ENCODE data around the gene DAAM1.

DAAM1 gene

DNA sequence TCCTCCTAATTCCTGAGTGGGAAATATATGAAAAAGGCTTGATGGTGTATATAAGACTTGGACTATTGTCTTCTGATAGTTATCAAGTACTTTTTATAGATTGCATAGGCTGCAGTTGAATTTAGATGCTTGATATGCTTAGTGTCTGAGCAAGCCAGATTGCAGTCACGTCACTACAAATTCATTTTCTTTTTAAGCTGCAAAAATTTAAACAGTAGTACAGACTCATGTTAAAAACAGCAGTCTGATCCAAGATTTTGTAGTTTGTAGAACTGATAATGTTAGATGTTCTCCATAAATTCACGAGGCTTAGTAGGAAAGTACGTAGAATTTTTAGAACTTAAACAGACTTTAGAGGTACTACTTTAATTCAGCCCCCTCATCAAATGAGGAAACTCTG lies 150.3 kb downstream of the DAAM1 start:
- DNase-seq (ENCODE audit: low spot score), result no peak
- no peak for FAIRE-seq

DNA sequence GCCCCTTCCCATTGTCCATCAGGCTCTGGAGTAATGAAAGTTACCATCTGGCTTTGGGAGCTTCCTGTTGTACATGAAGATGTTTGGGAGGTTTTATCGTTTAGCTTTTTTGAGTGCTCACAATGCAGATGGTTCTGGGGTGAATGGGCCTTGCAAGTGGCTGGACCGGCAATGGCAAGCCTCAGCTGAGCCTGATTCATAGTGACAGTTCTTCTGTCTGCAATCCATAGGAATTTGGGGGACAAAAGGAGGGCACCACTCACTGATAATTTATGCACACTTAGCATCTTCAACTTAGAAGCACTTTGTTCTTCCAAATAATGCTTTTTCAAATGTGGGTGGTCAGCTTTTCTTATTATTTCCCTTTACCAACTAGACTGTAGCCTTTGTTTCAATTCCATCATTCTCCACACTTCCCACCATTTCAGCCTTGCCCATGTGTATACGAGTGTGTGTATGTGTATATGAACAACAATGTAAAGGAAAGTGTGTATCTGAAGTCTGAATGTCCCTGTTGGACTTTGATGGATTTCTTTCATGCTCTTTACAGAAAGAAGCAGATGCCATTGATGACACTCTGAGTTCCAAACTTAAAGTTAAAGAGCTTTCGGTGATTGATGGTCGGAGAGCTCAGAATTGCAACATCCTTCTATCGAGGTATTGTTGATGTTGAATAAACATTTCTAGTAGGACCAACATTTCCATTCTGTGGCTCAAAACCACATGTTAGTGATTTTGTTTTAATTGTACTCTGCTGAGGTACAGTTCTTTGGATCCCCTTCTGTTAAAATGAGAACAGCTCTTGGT lies 151.3 kb downstream of the DAAM1 start:
- DNase-seq (ENCODE audit: low spot score) (no peak), FAIRE-seq (no peak)

DNA sequence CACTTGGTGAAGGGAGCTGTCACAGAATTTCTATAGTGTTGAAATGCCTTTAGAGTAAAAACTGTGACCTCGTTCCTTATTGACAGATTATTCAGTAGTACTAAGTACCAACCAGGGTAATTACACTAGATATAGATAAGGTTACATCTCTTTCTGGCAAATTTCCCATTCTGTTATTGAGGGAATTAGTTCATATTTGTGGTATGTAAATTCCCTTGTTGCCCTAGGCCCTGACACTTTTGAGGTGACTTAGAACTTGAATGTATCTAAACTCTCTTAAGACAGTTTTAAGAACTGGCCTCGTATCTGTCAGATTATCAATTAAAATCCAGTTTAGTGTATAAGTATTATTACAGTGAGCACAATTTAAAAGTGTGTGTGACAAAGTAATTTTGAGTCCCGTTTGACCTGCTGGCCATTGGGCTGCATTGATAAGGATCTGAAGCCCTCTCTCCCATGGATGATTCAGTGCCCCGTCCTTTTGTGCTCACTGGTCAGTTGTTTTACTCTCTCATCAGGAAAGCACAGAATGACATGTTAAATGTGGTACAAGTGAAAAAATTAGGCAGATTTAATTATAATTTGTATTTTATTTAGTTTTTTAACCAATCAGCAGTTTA lies 153.5 kb downstream of the DAAM1 start:
- FAIRE-seq (no peak), DNase-seq (ENCODE audit: low spot score) (no peak)

DNA sequence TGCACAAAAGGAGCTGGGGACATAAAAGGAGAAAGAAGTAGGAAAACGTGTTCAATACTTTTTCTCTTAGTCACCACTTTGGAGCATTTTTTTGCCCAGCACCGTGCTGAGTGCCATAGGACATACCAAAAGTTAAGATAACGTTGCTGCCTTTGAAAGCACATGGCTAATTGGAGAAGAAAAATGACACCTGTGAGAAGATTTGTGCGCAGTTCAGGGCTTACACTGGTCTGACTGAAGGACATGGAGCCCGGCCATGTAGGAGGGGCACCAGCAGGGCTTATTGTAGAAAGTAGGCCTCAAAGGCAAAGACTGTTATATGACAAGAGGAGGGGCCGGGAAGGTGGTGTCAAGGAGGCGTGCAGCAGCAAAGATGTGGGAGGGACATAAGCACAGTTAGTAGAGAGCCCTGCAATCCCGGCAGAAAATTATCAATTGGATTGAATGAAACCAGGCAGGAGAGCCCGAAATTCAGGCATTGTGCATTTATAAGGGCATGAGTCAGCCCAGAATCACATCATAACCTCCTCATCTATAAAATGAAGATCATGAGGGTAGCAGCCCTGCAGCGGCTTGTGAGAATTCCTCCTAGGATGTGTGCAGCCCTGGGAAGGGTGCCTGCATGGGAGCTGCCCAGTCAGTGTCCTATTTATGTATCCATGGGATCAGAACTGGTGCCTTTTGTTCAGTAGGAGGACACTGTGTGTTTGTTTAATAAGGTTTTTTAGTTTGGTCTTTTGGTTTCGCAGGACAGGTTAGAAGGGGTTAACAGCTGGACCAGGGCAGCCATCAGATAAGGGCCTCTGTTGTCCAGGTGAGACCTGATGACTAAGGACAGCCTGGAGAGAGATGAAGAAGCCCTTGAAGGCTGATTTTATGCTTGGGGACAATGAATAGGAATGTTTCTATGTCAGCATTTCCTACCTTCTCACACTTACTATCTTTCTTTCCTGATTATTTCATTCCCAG lies 154.3 kb downstream of the DAAM1 start:
- DNase-seq (ENCODE audit: low spot score) (no peak), FAIRE-seq (no peak)

DNA sequence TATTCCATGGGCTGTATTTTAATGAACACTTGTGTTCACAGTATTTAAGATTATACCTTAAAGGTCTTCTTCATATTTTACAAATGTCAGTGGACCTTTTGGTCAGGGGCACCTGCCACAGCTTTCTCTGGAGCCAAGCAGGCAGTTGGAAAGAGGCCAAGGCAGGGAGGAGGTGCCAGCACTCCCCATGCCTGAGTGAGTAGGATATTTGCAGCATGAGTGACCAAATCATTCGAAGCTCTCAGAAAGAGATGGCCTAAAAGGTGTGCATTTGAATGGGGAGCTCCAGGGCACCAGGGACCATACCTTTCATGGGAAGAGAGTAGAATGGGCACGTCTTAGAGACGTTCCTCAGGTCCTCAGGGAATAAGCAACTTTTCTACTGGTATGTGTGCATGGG lies 155.1 kb downstream of the DAAM1 start:
- no peak for FAIRE-seq
- no peak for DNase-seq (ENCODE audit: low spot score)

DNA sequence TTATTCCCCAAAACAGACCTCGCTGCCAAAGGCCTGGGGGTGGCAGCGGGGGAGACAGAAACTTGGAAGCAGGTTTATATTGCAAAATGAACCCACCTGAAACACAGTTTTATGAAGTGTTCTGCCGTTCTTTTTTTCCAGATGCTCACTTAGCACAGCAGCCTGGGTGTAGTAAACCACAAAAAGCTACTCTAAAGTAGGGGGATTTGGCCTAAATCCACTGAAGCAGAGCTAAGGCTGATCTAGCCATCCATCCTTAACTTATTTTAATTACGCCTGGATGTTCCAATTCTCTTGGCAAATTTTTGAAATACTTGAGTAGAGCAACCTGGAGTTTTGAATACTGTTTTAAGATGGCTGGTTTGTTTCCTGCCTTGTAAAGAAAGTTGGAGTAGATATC lies 155.5 kb downstream of the DAAM1 start:
- FAIRE-seq (no peak), DNase-seq (ENCODE audit: low spot score) (no peak)

DNA sequence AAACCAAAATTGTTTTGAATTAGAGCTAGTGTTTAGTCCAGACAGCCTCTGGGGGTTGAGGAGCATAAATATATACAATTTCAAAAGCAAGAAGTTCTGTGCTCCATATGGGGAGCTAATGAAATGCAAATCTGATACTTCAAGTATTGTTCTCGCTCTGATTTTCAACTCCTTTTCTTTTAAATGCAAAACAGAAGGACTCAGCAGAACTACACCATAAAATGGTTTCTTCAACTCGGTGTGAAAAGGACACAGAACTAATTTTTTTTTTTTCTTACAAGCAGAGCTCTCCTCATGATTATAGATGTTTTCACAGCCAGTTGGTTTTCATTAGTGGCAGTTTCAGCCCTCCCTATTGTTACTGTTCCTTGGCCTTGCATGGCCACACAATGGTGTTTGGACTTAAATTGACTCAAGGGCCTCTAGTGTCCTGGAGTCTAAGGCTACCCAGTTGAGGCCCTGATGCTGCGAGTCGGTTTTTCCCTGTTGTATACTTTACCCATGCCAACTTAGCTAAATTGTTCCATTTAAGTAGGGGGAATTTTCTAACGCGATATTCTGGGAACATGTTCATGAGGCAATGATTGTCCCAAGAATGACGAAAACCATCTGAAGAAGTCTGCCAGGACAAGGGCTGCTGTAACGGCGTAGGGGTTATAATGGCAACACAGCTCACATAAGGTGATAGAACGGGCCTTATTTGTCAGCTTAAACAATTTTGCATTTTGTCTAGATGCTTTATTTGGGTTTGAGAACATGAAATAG lies 156.4 kb downstream of the DAAM1 start:
- FAIRE-seq (no peak), DNase-seq (ENCODE audit: low spot score) (no peak)

DNA sequence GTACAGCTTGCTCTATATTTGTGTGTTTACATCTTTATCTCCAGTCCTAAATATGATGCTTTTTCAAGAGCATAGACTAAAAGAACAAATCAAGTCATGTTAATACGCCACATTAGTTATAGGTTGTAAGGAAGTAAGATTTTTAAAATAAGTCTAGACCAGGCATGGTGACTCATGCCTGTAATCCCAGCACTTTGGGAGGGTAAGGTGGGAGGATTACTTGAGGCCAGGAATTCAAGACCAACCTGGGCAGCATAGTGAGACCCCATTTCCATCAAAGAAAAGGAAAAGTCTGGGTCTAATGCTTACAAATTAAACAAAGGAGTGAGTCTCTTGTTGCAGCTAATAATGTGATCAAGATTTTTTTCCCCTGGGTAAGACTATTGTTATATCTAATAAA lies 157.9 kb downstream of the DAAM1 start:
- FAIRE-seq, result no peak
- no peak for DNase-seq (ENCODE audit: low spot score)

DNA sequence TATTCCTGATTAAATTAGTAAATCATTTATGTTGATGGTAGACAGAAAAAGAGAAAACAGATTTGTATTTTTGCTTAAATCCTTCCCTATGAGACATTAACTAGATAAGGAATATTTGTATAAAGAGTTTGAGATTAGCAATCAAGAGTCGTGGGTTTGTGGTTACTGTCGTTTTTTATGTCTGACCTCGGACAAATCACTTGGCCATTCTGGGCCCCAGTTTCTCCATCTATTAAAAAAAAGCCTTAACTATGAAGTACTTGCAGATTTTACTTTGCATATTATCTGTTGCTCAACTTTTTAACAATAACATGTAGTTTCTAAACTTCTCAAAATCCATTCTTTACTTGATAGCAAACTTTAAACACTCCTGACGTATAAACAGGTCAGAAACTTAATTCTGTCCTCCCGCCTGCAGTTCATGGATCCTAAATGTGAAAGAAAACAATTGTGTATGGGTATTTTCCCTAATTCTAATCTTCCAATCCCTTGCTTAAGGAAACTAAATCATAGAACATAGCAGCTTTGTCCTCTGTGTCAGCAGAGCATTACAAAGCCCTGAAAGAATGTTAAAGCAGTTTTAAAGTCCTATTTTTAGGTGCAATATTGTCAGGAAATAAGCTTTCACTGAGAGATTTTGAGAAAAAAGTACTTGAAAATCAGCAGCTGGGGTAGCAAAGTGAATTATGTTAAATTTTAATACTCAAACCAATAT lies 158.5 kb downstream of the DAAM1 start:
- no peak for DNase-seq (ENCODE audit: low spot score)
- FAIRE-seq, result no peak

DNA sequence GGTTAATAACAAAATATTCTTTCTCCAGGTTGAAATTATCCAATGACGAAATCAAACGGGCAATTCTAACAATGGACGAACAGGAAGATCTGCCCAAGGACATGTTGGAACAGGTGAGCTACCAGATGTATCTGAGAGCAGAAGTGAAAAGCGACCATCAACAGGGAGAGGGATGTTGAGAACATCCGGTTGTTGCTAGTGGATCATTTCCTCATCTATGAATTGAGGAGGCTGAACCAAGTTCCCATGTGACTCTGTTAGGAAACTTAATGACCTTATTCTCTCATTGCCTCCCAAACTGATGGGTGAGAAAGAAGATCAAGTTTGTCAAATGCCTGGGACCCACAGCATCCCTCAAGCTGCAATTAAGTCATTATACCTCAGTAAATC lies 159.0 kb downstream of the DAAM1 start:
- FAIRE-seq (no peak), DNase-seq (ENCODE audit: low spot score) (no peak)

DNA sequence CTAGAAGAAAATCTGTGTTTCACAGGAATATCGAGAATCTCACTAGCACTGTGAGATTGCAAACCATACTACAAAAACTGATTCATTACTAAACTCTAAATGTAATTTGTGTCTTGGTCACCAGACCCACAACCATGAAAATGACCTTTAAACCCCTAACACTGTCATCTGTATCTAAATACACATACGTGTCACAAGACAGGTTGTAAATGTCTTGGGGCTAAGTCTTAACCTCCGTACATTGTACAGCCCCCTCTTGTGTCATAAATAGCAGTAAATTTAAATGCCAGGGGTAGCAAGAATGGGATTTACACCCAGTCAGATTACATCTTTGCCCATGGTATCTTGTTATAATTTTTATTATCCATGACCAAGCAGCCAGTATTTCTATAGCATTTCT lies 159.4 kb downstream of the DAAM1 start:
- DNase-seq (ENCODE audit: low spot score) (no peak), FAIRE-seq (no peak)

DNA sequence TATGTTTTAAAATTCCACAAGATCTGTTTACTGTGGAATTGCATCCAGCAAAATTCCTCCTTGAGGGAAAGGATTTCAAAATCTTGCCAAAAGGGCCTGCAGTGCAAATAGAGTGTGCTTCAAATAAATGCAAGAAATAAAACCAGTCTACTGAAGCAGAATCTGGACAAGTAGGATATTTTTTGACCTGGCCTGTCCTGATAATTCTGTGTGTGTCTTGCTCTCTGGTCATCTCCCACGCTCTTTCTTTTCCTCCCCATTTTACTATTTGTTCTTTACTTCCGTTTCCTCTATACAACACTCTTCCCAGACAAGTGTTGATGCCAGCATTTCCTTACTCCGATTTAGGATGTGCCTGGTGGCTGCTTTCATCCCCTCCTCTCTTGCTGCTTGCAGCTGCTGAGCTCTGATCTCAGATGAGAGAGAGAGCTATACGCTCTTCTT lies 160.8 kb downstream of the DAAM1 start:
- FAIRE-seq (no peak), DNase-seq (ENCODE audit: low spot score) (no peak)

DNA sequence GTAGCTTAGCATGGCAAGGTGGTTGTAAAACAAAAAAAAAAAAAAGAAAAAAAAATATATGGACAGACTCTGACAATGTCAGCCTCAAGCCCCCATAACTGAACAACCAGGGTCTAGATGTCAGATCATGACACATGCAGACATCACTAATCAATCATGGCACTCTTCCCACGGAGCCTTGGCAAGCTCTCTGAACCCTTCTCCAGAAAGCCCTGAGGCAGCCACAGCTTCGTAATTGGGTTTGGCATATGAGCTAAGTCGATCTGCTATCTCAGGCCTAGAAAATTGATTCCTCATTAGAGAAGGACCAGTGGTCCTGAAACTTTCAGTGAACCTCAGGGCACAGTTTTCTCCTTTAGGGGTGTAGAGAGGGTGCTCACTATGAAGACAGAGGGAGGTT lies 164.5 kb downstream of the DAAM1 start:
- no peak for DNase-seq (ENCODE audit: low spot score)
- FAIRE-seq, result no peak

DNA sequence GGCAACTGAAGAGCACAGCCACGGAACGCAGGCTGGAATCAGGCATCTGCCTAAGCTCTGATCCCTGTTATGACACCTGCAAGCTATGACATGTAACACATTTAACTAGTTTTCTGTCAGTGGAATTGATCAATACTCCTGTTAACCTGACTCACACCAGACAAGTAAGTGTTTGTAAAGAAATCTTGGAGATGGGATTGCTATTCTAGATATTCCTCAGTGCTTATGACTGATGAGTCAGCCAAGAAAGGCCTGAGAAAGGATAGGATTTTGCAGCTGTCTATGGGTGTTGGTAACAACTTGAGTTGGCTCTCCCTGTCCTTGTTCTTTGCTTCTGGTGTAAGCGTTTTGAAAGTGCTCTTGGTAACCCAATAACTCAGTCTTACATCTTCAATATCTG lies 166.2 kb downstream of the DAAM1 start:
- DNase-seq (ENCODE audit: low spot score) (no peak), FAIRE-seq (no peak)

DNA sequence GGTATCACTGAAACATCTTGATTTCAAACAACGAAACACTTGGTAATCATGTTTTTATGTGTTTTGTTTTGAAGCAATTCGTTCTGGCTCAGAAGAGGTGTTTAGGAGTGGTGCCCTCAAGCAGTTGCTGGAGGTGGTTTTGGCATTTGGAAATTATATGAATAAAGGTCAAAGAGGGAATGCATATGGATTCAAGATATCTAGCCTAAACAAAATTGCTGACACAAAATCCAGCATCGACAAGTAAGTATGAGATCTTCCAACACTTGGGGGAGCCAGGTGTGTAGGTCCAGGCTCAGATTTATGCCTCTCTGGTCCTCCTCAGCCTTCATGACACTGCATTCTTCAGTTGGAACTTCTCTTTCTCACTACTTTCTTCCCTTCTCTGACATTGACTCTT lies 166.6 kb downstream of the DAAM1 start:
- FAIRE-seq, result no peak
- DNase-seq (ENCODE audit: low spot score), result no peak

DNA sequence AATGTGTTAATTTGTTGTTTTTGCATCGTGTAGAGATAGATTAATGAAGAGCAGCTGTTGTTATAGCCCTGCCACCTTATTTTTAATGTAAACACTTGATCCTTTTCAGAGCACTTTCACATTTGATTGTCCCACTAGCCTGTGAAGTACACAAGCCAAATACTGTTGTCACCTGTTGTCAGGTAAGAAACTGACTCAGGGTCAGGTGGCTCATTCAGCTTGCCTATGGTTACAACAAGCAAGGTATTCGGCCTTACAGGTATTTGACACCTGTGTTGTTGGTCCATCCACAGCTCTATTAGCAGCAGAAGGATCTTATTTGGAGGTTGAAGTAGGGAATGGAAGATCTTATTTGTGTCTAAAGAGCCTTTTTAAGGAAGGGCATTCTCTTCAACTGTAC lies 167.8 kb downstream of the DAAM1 start:
- FAIRE-seq (no peak), DNase-seq (ENCODE audit: low spot score) (no peak)

DNA sequence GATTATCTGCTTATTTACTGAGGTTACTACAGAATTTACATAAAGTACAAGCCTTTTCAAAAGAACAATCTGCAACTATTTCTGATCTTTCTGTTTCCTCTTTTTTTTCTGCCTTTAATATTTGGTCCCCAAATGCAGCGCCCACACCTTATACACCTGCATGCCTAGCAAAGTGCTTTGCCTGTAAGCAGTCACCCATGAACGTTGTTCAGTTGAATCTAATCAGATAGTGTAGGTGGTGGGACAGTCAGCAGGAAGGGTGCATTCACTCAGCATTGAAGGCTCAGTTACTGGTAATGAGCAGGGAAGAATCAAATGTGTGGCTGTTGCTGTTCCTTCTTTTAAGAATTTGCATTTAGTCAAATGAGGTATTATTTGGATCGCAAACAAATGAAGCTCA lies 168.3 kb downstream of the DAAM1 start:
- no peak for DNase-seq (ENCODE audit: low spot score)
- no peak for FAIRE-seq

DNA sequence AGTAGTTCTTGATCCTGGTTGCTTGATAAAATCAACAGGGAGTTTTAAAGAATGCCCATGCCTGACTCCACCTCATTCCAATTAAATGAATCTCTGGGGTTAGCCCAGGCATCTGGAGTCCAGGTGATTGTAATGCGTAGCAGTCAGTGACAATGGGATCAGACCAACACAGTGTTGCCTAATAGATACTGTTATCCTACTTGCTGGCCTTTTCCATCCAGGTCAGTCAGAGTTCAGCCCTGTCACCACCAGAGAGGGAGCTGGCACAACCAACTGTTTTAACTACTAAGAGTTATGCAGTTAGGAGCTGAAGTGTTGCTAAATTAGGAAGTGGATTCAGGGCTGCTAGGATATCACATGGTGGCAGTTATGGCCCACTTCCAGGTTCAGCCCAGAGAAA lies 169.6 kb downstream of the DAAM1 start:
- DNase-seq (ENCODE audit: low spot score) (no peak), FAIRE-seq (no peak)

DNA sequence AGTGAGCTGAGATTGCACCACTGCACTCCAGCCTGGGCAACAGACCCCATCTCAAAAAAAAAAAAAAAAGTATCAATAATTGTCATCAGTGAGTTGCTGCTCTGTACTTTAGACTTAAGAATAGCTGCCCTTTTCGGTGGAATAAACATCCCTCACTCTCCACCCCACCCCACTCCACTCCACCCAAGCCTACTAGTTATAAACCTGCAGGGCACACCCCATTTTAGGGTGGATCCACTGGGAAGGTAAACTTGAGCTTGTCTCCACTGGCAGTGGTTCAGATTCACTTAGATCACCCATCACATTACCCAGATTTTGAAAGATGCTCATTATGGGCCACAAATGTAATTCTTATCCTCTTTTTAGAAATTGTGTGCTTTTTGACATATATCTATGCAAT lies 170.3 kb downstream of the DAAM1 start:
- FAIRE-seq, result no peak

DNA sequence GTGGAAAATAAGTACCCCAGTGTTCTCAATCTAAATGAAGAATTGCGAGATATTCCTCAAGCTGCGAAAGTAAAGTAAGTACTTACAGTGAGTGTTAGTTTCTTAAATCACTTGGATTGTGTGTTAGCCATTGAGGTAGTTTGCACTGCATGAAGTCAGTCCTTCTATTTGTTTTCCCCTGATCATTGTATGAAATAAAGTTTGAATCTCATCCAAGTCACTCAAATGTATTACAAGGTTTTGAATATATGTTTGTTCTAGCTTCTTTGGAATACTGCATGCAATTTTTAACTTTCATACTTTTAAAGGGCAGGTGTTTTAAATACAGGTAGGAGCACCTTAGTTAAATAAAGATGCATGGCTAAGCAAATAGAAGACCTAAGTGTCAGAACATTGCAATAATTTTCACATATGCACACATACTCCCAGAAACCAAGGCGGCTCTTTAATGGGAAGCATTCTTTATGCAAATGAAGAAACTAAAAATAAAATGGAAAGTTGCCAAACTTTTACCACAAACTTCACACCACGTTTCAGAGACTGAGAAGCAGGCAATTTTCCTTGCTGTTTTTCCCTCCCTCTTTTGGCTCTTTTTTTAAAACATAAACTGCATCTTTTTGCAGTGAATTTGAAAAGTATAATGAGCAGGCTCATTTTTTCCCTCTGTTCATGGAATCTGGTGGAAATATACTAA lies 171.1 kb downstream of the DAAM1 start:
- no peak for DNase-seq (ENCODE audit: low spot score)
- FAIRE-seq, result no peak

More for the DNA sequence above, 170.3 kb downstream of the DAAM1 start:
- no peak for DNase-seq (ENCODE audit: low spot score)

Data from RCC 7860 (cell line).